Measurements from ENCODE around the gene FAM219A. TPM values are rescaled to one million over a fixed set of nuclear protein-coding genes. Genes with fewer than 3 reads are reported as not detected.

Gene FAM219A
- total RNA-seq, 2 donors from 2014 or later, result 14.4 to 16.5 TPM

GRCh38 chr9:34396276-34397214 is 61.8 kb downstream of the FAM219A start:
- H3K36me3 ChIP-seq, result peaks cover 0 to 6% of the 10 kb centered on the region in 2 donors
- H3K27ac ChIP-seq, result no peak overlapping the region
- TF ChIP-seq POLR2A (IDR thresholded peaks at IDR 0.05), result no peak
- TF ChIP-seq CTCF (IDR thresholded peaks at IDR 0.05), result no peak
- no peak for TF ChIP-seq POLR2AphosphoS5 (IDR thresholded peaks at IDR 0.05)
- no peaks in the 10 kb centered on the region for H3K27me3 ChIP-seq (replicated peaks; ENCODE audit: insufficient read depth)
- 77% methylated on average over 7 of the region's 7 CpGs for WGBS
- H3K4me3 ChIP-seq, result no peak overlapping the region
- no peak for DNase-seq (ENCODE audit: low spot score)
- no peaks in the 10 kb centered on the region for H3K9me3 ChIP-seq
- intact Hi-C loops (cut with DNase I), result no loop called here
- H3K4me1 ChIP-seq (replicated peaks), result no peaks in the 10 kb centered on the region

GRCh38 chr9:34392511-34392910 is 65.9 kb downstream of the FAM219A start:
- intact Hi-C loops (cut with DNase I), result no loop called here
- WGBS, result 67% methylated on average over 1 of the region's 1 CpG

GRCh38 chr9:34387239-34387638 is 71.1 kb downstream of the FAM219A start:
- WGBS, result 90% methylated on average over 4 of the region's 4 CpGs
- DNase-seq (ENCODE audit: low spot score), result no peak

More at GRCh38 chr9:34392511-34392910, 65.9 kb downstream of the FAM219A start:
- Histone ChIP-seq H3K27ac (no peak overlapping the region), H3K4me3 (no peak overlapping the region), H3K36me3 (no peaks in the 10 kb centered on the region), H3K9me3 (no peaks in the 10 kb centered on the region), H3K4me1 (replicated peaks) (no peaks in the 10 kb centered on the region), H3K27me3 (replicated peaks; ENCODE audit: insufficient read depth) (no peaks in the 10 kb centered on the region)
- DNase-seq (ENCODE audit: low spot score), result no peak
- TF ChIP-seq CTCF (IDR thresholded peaks at IDR 0.05), result no peak
- no peak for TF ChIP-seq POLR2A (IDR thresholded peaks at IDR 0.05)
- TF ChIP-seq POLR2AphosphoS5 (IDR thresholded peaks at IDR 0.05), result no peak

DNA sequence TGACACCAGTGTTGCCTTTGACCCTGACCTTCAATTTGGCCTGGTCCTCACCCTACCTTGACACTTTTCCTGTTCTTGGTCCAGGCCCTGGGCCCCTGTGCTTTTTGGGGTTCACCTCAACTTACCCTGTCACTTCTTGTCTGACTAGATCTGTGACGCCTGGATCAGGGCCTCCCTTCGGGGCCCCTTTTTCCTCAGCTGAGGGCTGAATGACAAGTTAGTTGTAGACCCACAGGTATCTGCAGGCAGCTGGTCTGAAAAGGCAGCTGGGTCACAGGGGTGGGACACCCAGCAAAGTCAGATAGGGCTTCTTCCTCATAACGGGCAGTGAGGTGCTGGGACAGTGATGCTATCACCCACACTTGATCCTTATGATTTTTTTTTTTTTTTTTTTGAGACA is 71.7 kb downstream of the FAM219A start:
- 93% methylated on average over 3 of the region's 3 CpGs for WGBS
- H3K36me3 ChIP-seq, result no peaks in the 10 kb centered on the region
- no peaks in the 10 kb centered on the region for H3K27me3 ChIP-seq (replicated peaks; ENCODE audit: insufficient read depth)
- no peak overlapping the region for H3K4me3 ChIP-seq
- intact Hi-C loops (cut with DNase I), result no loop called here
- DNase-seq (ENCODE audit: low spot score), result no peak
- no peak for TF ChIP-seq POLR2AphosphoS5 (IDR thresholded peaks at IDR 0.05)
- no peaks in the 10 kb centered on the region for H3K9me3 ChIP-seq
- H3K27ac ChIP-seq, result no peak overlapping the region
- H3K4me1 ChIP-seq (replicated peaks), result no peaks in the 10 kb centered on the region

More at GRCh38 chr9:34387239-34387638, 71.1 kb downstream of the FAM219A start:
- H3K9me3 ChIP-seq, result no peaks in the 10 kb centered on the region
- H3K27me3 ChIP-seq (replicated peaks; ENCODE audit: insufficient read depth), result no peaks in the 10 kb centered on the region
- intact Hi-C loops (cut with DNase I), result no loop called here
- H3K4me1 ChIP-seq (replicated peaks), result no peaks in the 10 kb centered on the region
- no peak overlapping the region for H3K4me3 ChIP-seq
- TF ChIP-seq POLR2A (IDR thresholded peaks at IDR 0.05) (no peak), CTCF (IDR thresholded peaks at IDR 0.05) (no peak)
- no peaks in the 10 kb centered on the region for H3K36me3 ChIP-seq
- no peak overlapping the region for H3K27ac ChIP-seq

- Histone ChIP-seq H3K9me3 (no peaks in the 10 kb centered on the region), H3K27me3 (replicated peaks; ENCODE audit: insufficient read depth) (no peaks in the 10 kb centered on the region), H3K4me3 (no peak overlapping the region), H3K27ac (no peak overlapping the region), H3K4me1 (replicated peaks) (no peaks in the 10 kb centered on the region), H3K36me3 (no peaks in the 10 kb centered on the region)
- DNase-seq (ENCODE audit: low spot score), result no peak
- no peak for TF ChIP-seq POLR2AphosphoS5 (IDR thresholded peaks at IDR 0.05)
- no peak for TF ChIP-seq POLR2A (IDR thresholded peaks at IDR 0.05)
- TF ChIP-seq CTCF (IDR thresholded peaks at IDR 0.05), result no peak
- over 99% methylated on average over 6 of the region's 6 CpGs for WGBS
- intact Hi-C loops (cut with DNase I), result no loop called here
These were observed 72.7 kb downstream of the FAM219A start for GRCh38 chr9:34385561-34386230.

Data from prostate gland (tissue), 2 donors.